Amniotic stem cell (primary cell): ENCODE measurements around the gene KCNK4.
A peak's percentile ranks its signal among the peaks of the same experiment; 100 is the strongest.

Source experiments
- DNase-seq: peaks from one replicate; lab custom pipeline; 2025; lab: John Stamatoyannopoulos, UW

KCNK4 gene

GRCh38 chr11:64268893-64269539, 22.1 kb upstream of the KCNK4 start:
- no peak for DNase-seq

GRCh38 chr11:64269540-64270220, 21.4 kb upstream of the KCNK4 start:
- peak; percentile 99 for DNase-seq

- DNase-seq = no peak
These were observed 15.9 kb upstream of the KCNK4 start for GRCh38 chr11:64275031-64275800.

- DNase-seq = no peak
These were observed 15.3 kb upstream of the KCNK4 start for GRCh38 chr11:64275841-64276240.

- DNase-seq = no peak
These were observed 14.3 kb upstream of the KCNK4 start for GRCh38 chr11:64276653-64277431.

GRCh38 chr11:64278576-64279190, 12.4 kb upstream of the KCNK4 start:
- no peak for DNase-seq

- no peak for DNase-seq
These were observed 8.9 kb upstream of the KCNK4 start for GRCh38 chr11:64281957-64282770.

- DNase-seq = no peak
These were observed 8.0 kb upstream of the KCNK4 start for GRCh38 chr11:64283092-64283491.

- peak; percentile 86 for DNase-seq
These were observed 6.8 kb upstream of the KCNK4 start, which contains the start of gene BAD for GRCh38 chr11:64284048-64284961. BAD (minus strand) TSS chr11:64284665; CDS start chr11:64284368, 297 bp downstream.

GRCh38 chr11:64284962-64285884, 5.9 kb upstream of the KCNK4 start, which contains the start of gene GPR137:
GPR137 (plus strand) TSS chr11:64285848; CDS start chr11:64286525, 677 bp downstream.
- DNase-seq = peak; percentile 43

GRCh38 chr11:64285885-64286800, 5.0 kb upstream of the KCNK4 start:
- no peak for DNase-seq

- no peak for DNase-seq
These were observed 4.3 kb upstream of the KCNK4 start for GRCh38 chr11:64286801-64287159.

- DNase-seq = no peak
These were observed 3.3 kb upstream of the KCNK4 start for GRCh38 chr11:64287676-64288352.

GRCh38 chr11:64288353-64288750, 2.8 kb upstream of the KCNK4 start:
- no peak for DNase-seq

GRCh38 chr11:64289002-64289564, 2.0 kb upstream of the KCNK4 start:
- DNase-seq = no peak
